NT2/D1 (cell line): ENCODE data around the gene GPAM.

ENCODE experiments used
- SUZ12 ChIP-seq: IDR thresholded peaks from 2 replicates; pipeline ENCODE4 v1.6.1; 2011; ENCODE audit not compliant: insufficient read length, insufficient read depth; ENCODE audit errors: extremely low read depth
- YY1 ChIP-seq: IDR thresholded peaks from 2 replicates; pipeline ENCODE4 v1.6.1; 2011; ENCODE audit not compliant: insufficient read length, insufficient read depth
- ZNF274 ChIP-seq: IDR thresholded peaks from 2 replicates; pipeline ENCODE4 v1.6.1; 2011; ENCODE audit warnings: mild to moderate bottlenecking, low read depth, low read length

GRCh38 chr10:112208292-112208691, 24.7 kb upstream of the GPAM start:
- TF ChIP-seq YY1 (no peak), ZNF274 (no peak), SUZ12 (no peak)
